ENCODE results near the gene PIGS.

Gene PIGS

GRCh38 chr17:28505986-28506665 is 65.2 kb downstream of the PIGS start, which contains the start of gene FOXN1:
FOXN1 (plus strand) TSS chr17:28506348; CDS start chr17:28523970, 17,622 bp downstream.
- DNase-seq = no peak

- no peak for DNase-seq
Observed at GRCh38 chr17:28503420-28503819, 67.9 kb downstream of the PIGS start.
